IMR-90 (cell line): ENCODE results near the gene LMTK2. TPM values are rescaled to one million over a fixed set of nuclear protein-coding genes. Genes with fewer than 3 reads are reported as not detected.

ENCODE experiments used
- ATAC-seq: fragments of 200-7000 bp; cut with Tn5 transposase; 2 replicates; pipeline ENCODE4 v1.9.1; 2020; ENCODE audit warnings: low read depth, mild to moderate bottlenecking, moderate library complexity
- BruUV-seq: library from RNA; stranded (reverse); fragments of 400-500 nt; replicated peaks from 2 replicates; lab custom pipeline; 2021; lab: Mats Ljungman, UMichigan
- CTCF ChIA-PET: fragments of 300-600 bp; formaldehyde crosslinking; extraction: SDS; loops from one replicate; lab custom pipeline; 2021; ENCODE audit warnings: antibody characterized with exemption; lab: Yijun Ruan, JAX
- POLR2A ChIA-PET: fragments of 300-600 bp; sonication (Branson Sonifier 250); formaldehyde crosslinking; loops from one replicate; lab custom pipeline; 2022; ENCODE audit warnings: antibody characterized with exemption; ENCODE audit not compliant: unreplicated experiment; lab: Charles Lee
- DNase-seq: peaks from one replicate; pipeline ENCODE4 v3.0.0; 2013
- H2AFZ ChIP-seq: replicated peaks from 2 replicates; pipeline ENCODE3; 2013; ENCODE audit warnings: low read length, mild to moderate bottlenecking; ENCODE audit not compliant: poor library complexity
- H2AK5ac ChIP-seq: 2 replicates; pipeline ENCODE4 v1.6.1; 2013; ENCODE audit warnings: low read depth, low read length, inconsistent platforms
- H2AK9ac ChIP-seq: replicated peaks from 2 replicates; pipeline ENCODE3; 2013; ENCODE audit warnings: mild to moderate bottlenecking, low read depth, low read length, moderate library complexity; ENCODE audit not compliant: poor library complexity
- H2BK120ac ChIP-seq: 2 replicates; pipeline ENCODE4 v1.6.1; 2013; ENCODE audit warnings: low read depth, low read length, inconsistent platforms
- H2BK15ac ChIP-seq: 3 replicates; pipeline ENCODE4 v1.6.1; 2013; ENCODE audit warnings: low read depth, low read length, inconsistent platforms
- H2BK20ac ChIP-seq: 2 replicates; pipeline ENCODE4 v1.6.1; 2013; ENCODE audit warnings: low read depth, mild to moderate bottlenecking, inconsistent platforms, low read length, moderate library complexity
- H2BK5ac ChIP-seq: 2 replicates; pipeline ENCODE4 v1.6.1; 2013; ENCODE audit warnings: mild to moderate bottlenecking, low read depth, low read length, inconsistent platforms; ENCODE audit not compliant: poor library complexity, severe bottlenecking
- H3K14ac ChIP-seq: replicated peaks from 2 replicates; pipeline ENCODE4 v1.6.1; 2013; ENCODE audit warnings: low read depth, low read length, inconsistent platforms
- H3K18ac ChIP-seq: 2 replicates; pipeline ENCODE4 v1.6.1; 2013; ENCODE audit warnings: low read depth, low read length, control low read depth
- H3K23ac ChIP-seq: 2 replicates; pipeline ENCODE4 v1.6.1; 2013; ENCODE audit warnings: low read depth, low read length, inconsistent platforms
- H3K27ac ChIP-seq: 2 replicates; pipeline ENCODE4 v1.5.1; 2013; ENCODE audit warnings: mild to moderate bottlenecking, control low read depth, low read length; ENCODE audit not compliant: insufficient read depth
- H3K27me3 ChIP-seq: 2 replicates; pipeline ENCODE4 v1.6.1; 2013; ENCODE audit warnings: low read length; ENCODE audit not compliant: control insufficient read depth, insufficient read depth
- H3K36me3 ChIP-seq: 2 replicates; pipeline ENCODE4 v1.6.1; 2013; ENCODE audit warnings: low read length, mixed read lengths; ENCODE audit not compliant: control insufficient read depth, insufficient read depth
- H3K4ac ChIP-seq: 2 replicates; pipeline ENCODE4 v1.6.1; 2013; ENCODE audit warnings: low read depth, low read length, inconsistent platforms
- H3K4me1 ChIP-seq: 2 replicates; pipeline ENCODE4 v1.6.1; 2013; ENCODE audit warnings: low read length, mixed read lengths; ENCODE audit not compliant: control insufficient read depth, insufficient read depth
- H3K4me2 ChIP-seq: 2 replicates; pipeline ENCODE4 v1.6.1; 2013; ENCODE audit warnings: low read depth, mild to moderate bottlenecking, control low read depth, low read length, moderate library complexity
- H3K4me3 ChIP-seq: 2 replicates; pipeline ENCODE4 v1.5.1; 2013; ENCODE audit warnings: low read depth, mild to moderate bottlenecking, control low read depth, low read length, moderate library complexity; ENCODE audit not compliant: insufficient read depth
- H3K56ac ChIP-seq: 2 replicates; pipeline ENCODE4 v1.6.1; 2013; ENCODE audit warnings: low read length, inconsistent platforms; ENCODE audit not compliant: insufficient read depth; ENCODE audit errors: extremely low read depth
- H3K79me1 ChIP-seq, 2 experiments: 2 replicates each; pipeline ENCODE4 v1.6.1; 2013; ENCODE audit warnings: low read length in 2 of 2, inconsistent platforms in 1 of 2, low read depth in 1 of 2
- H3K9ac ChIP-seq: 2 replicates; pipeline ENCODE4 v1.6.1; 2013; ENCODE audit warnings: low read depth, low read length, control low read depth
- H3K9me1 ChIP-seq: 2 replicates; pipeline ENCODE4 v1.6.1; 2013; ENCODE audit warnings: low read length, inconsistent platforms; ENCODE audit not compliant: insufficient read depth
- H3K9me3 ChIP-seq: 2 replicates; pipeline ENCODE4 v1.6.1; 2013; ENCODE audit warnings: low read length; ENCODE audit not compliant: control insufficient read depth, insufficient read depth
- H4K20me1 ChIP-seq: 2 replicates; pipeline ENCODE4 v1.6.1; 2013; ENCODE audit warnings: low read length, inconsistent platforms; ENCODE audit not compliant: insufficient read depth
- H4K5ac ChIP-seq: 2 replicates; pipeline ENCODE4 v1.6.1; 2013; ENCODE audit warnings: mild to moderate bottlenecking, low read depth, low read length, control low read depth
- H4K8ac ChIP-seq, 2 experiments: 2 replicates each; pipeline ENCODE4 v1.6.1; 2013; ENCODE audit warnings: low read depth in 2 of 2, low read length in 2 of 2, control low read depth in 1 of 2, inconsistent platforms in 1 of 2
- H4K91ac ChIP-seq: 2 replicates; pipeline ENCODE4 v1.6.1; 2013; ENCODE audit warnings: low read depth, low read length, inconsistent platforms; ENCODE audit not compliant: insufficient read depth
- BHLHE40 ChIP-seq: fragments of 150-350 bp; IDR thresholded peaks from 2 replicates; pipeline ENCODE4 v1.6.1; 2016; ENCODE audit warnings: mild to moderate bottlenecking, low read depth, low read length
- CEBPB ChIP-seq: IDR thresholded peaks from 2 replicates; pipeline ENCODE4 v1.6.1; 2012; ENCODE audit warnings: low read depth, low read length, improper control_type of control experiment
- CHD1 ChIP-seq: IDR thresholded peaks from 2 replicates; pipeline ENCODE4 v1.6.1; 2012; ENCODE audit warnings: low read depth, low read length, improper control_type of control experiment
- CTCF ChIP-seq: conservative IDR thresholded peaks from 2 replicates; pipeline ENCODE4 v1.5.1; 2012; ENCODE audit warnings: mild to moderate bottlenecking, low read depth, low read length, improper control_type of control experiment
- ELK1 ChIP-seq: fragments of 150-350 bp; IDR thresholded peaks from 2 replicates; pipeline ENCODE4 v1.6.1; 2016; ENCODE audit warnings: low read depth, mild to moderate bottlenecking, low read length, moderate library complexity, borderline replicate concordance
- FOS ChIP-seq: fragments of 150-350 bp; IDR thresholded peaks from 2 replicates; pipeline ENCODE4 v1.6.1; 2016; ENCODE audit warnings: low read depth, low read length
- MAFK ChIP-seq: IDR thresholded peaks from 2 replicates; pipeline ENCODE4 v1.6.1; 2012; ENCODE audit warnings: low read depth, low read length, improper control_type of control experiment
- MAZ ChIP-seq: IDR thresholded peaks from 2 replicates; pipeline ENCODE4 v1.6.1; 2012; ENCODE audit warnings: low read depth, mild to moderate bottlenecking, low read length, improper control_type of control experiment, moderate library complexity, borderline replicate concordance
- MXI1 ChIP-seq: IDR thresholded peaks from 2 replicates; pipeline ENCODE4 v1.6.1; 2012; ENCODE audit warnings: low read depth, mild to moderate bottlenecking, low read length, moderate library complexity, borderline replicate concordance
- NFE2L2 ChIP-seq: fragments of 150-350 bp; IDR thresholded peaks from 2 replicates; pipeline ENCODE4 v1.6.1; 2016; ENCODE audit warnings: low read depth, mild to moderate bottlenecking, low read length
- POLR2A ChIP-seq: IDR thresholded peaks from 2 replicates; pipeline ENCODE4 v1.6.1; 2012; ENCODE audit warnings: mild to moderate bottlenecking, low read depth, low read length
- RAD21 ChIP-seq: IDR thresholded peaks from 2 replicates; pipeline ENCODE4 v1.6.1; 2012; ENCODE audit warnings: low read length, improper control_type of control experiment
- RCOR1 ChIP-seq: IDR thresholded peaks from 2 replicates; pipeline ENCODE4 v1.6.1; 2012; ENCODE audit warnings: mild to moderate bottlenecking, low read length, improper control_type of control experiment; ENCODE audit not compliant: insufficient replicate concordance
- RFX5 ChIP-seq: IDR thresholded peaks from 2 replicates; pipeline ENCODE4 v1.8.0; 2012; ENCODE audit warnings: low read depth, mild to moderate bottlenecking, low read length, moderate library complexity
- SMC3 ChIP-seq: fragments of 150-350 bp; IDR thresholded peaks from 2 replicates; pipeline ENCODE4 v1.6.1; 2016; ENCODE audit warnings: low read depth, mild to moderate bottlenecking, antibody characterized with exemption, low read length, moderate library complexity
- USF2 ChIP-seq: fragments of 150-350 bp; IDR thresholded peaks from 2 replicates; pipeline ENCODE4 v1.6.1; 2017; ENCODE audit warnings: mild to moderate bottlenecking, antibody characterized with exemption, low read length, low read depth
- WGBS, 2 experiments: methylation state at CpG; one replicate each; pipeline versions ENCODE4 v1.1.5 to v1.1.7; 2013; ENCODE audit warnings: missing lambda C conversion rate in 2 of 2; ENCODE audit not compliant: insufficient read length in 1 of 2; ENCODE audit errors: extremely low coverage in 2 of 2; 5-methylcytosine and 5-hydroxymethylcytosine counted together
- dilution Hi-C: fragments of 300-500 bp; cut with HindIII; formaldehyde crosslinking; loops from one replicate; pipeline ENCODE4 v1.14.3; 2018; ENCODE audit warnings: low sequenced_read_pairs; ENCODE audit not compliant: unreplicated experiment
- in situ Hi-C: fragments of 300-500 bp; cut with MboI; formaldehyde crosslinking; loops from 3 replicates; pipeline ENCODE4 v1.14.3; 2019; ENCODE audit warnings: low sequenced_read_pairs, inconsistent platforms, mixed read lengths
- intact Hi-C: fragments of 100-400 bp; cut with micrococcal nuclease; formaldehyde crosslinking; loops from 2 replicates; pipeline ENCODE4 v1.10.0; 2022
- polyA plus RNA-seq, 3 experiments: library from polyadenylated mRNA; depleted of rRNA; stranded (reverse); fragments of >200 nt; gene quantifications; 2 replicates each; pipeline ENCODE4 v1.2.3, GENCODE V29; 2012; ENCODE audit warnings: low replicate concordance in 1 of 3
- total RNA-seq: library from RNA; depleted of rRNA; stranded (reverse); fragments of >200 nt; gene quantifications from 2 replicates; pipeline ENCODE4 v1.2.3, GENCODE V29; 2012

LMTK2 gene
- total and polyA plus RNA-seq, 2 of the 4 experiments (the other 2 are of a cell fraction): 4.4 to 5.0 TPM

- POLR2A ChIA-PET: no interaction called here
- no peak overlapping the region for H3K9ac ChIP-seq
- no peak overlapping the region for H2BK120ac ChIP-seq
- dilution Hi-C loops (no loop called here), intact Hi-C loops (no loop called here), in situ Hi-C loops (no loop called here)
- no peak overlapping the region for H3K4me2 ChIP-seq
- H4K91ac ChIP-seq: no peak overlapping the region
- no peak overlapping the region for H3K23ac ChIP-seq
- no peak overlapping the region for H2BK20ac ChIP-seq
- H2AK5ac ChIP-seq: no peak overlapping the region
- CTCF ChIA-PET: no interaction called here
- H3K9me1 ChIP-seq: no peaks in the 10 kb centered on the region; the same call in 1 of the 2 replicates
- H2BK5ac ChIP-seq: no peak overlapping the region
- peaks cover 9% of the 10 kb centered on the region; the same call in 1 of the 2 replicates for H4K20me1 ChIP-seq
- no peak overlapping the region for H4K8ac ChIP-seq
- H3K4me3 ChIP-seq: no peak overlapping the region
- H3K27me3 ChIP-seq: no peaks in the 10 kb centered on the region
- H2AK9ac ChIP-seq: no peak overlapping the region
- H2BK15ac ChIP-seq: no peak overlapping the region
- H3K4me1 ChIP-seq: peaks cover 5% of the 10 kb centered on the region; the same call in 1 of the 2 replicates
- no peak overlapping the region for H3K4ac ChIP-seq
- no peak overlapping the region for H2AFZ ChIP-seq
- no peak overlapping the region for H3K18ac ChIP-seq
- H3K36me3 ChIP-seq: peaks cover 5% of the 10 kb centered on the region; the same call in 1 of the 2 replicates
- DNase-seq: no peak
- H3K9me3 ChIP-seq: no peaks in the 10 kb centered on the region
- no peak overlapping the region for H3K27ac ChIP-seq
- no CpG with 5 or more reads among the region's 5 CpGs for WGBS, 2 experiments
- H4K5ac ChIP-seq: no peak overlapping the region
- H3K56ac ChIP-seq: no peak overlapping the region
- TF ChIP-seq ELK1 (no peak), CEBPB (no peak), RFX5 (no peak), MXI1 (no peak), FOS (no peak), CTCF (no peak), NFE2L2 (no peak), RAD21 (no peak), BHLHE40 (no peak), SMC3 (no peak), CHD1 (no peak), USF2 (no peak), MAFK (no peak), MAZ (no peak), POLR2A (no peak), RCOR1 (no peak)
- ATAC-seq: no peak
- peaks cover 0 to 12% of the 10 kb centered on the region in 2 experiments; a peak in 3 of 4 replicates for H3K79me1 ChIP-seq
- no TSS peak for BruUV-seq
- H3K14ac ChIP-seq: no peak overlapping the region
These were observed 29.8 kb downstream of the LMTK2 start for GRCh38 chr7:98136423-98136822.
